HFFc6 (cell line): ENCODE measurements around the gene CPXM2. TPM values are rescaled to one million over a fixed set of nuclear protein-coding genes. Genes with fewer than 3 reads are reported as not detected.

Experiments used
- DNase-seq: peaks from one replicate; pipeline ENCODE4 v3.0.0-alpha.2; 2018
- H3K27ac Mint-ChIP-seq: 2 replicates; pipeline ENCODE4 v1.8.0; 2020; ENCODE audit warnings: mild to moderate bottlenecking, mixed read lengths
- H3K27me3 Mint-ChIP-seq: 2 replicates; pipeline ENCODE4 v1.8.0; 2021; ENCODE audit warnings: mild to moderate bottlenecking, moderate library complexity, mixed read lengths; ENCODE audit not compliant: insufficient read depth
- H3K36me3 Mint-ChIP-seq: 2 replicates; pipeline ENCODE4 v1.8.0; 2021; ENCODE audit warnings: low read depth, mixed read lengths
- H3K4me1 Mint-ChIP-seq: 2 replicates; pipeline ENCODE4 v1.8.0; 2020; ENCODE audit warnings: low read depth, mixed read lengths
- H3K4me3 Mint-ChIP-seq: 2 replicates; pipeline ENCODE4 v1.8.0; 2020; ENCODE audit warnings: mild to moderate bottlenecking, moderate library complexity, mixed read lengths
- H3K9me3 Mint-ChIP-seq: 2 replicates; pipeline ENCODE4 v1.8.0; 2020; ENCODE audit warnings: mild to moderate bottlenecking, mixed read lengths
- total RNA-seq, 6 experiments: library from RNA; stranded (reverse); fragmentation: NEBNext Ultra II Directional; extraction: Animal tissue kit (Norgen Biotek cat#: 25700); gene quantifications; 2 replicates in 1 of 6; 3 replicates in 5 of 6; pipeline ENCODE4 v1.2.3, GENCODE V29; 2021
- TF ChIP-seq, protein P1 (sequence below): fragments of 200-600 bp; sonication (generic); IDR thresholded peaks from 2 replicates; pipeline ENCODE4 v1.5.0; 2021; ENCODE audit warnings: antibody characterized with exemption, mild to moderate bottlenecking

CPXM2 gene
- total RNA-seq, 6 experiments from 2014 or later, result not detected

DNA sequence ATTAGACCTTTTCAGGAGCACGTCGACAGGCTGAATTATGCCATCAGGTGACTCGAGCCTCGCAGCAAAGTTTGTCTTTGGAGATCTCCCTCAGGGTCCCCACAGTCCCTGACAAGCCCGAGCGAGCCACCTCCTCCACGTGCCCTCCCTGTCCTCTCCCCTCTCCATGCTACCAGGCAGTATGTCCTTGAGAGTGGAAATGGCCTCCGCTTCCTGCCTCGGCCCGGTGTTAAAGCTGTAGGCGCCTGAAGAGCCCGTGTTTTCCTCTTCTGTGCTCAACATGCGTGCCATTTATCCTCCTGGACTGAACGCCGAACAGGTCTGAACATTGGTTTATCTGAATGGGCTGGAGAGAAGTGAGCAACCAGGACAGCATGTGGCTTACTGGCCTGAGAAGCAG is 142.9 kb downstream of the CPXM2 start:
- no peak overlapping the region for H3K27ac Mint-ChIP-seq
- H3K36me3 Mint-ChIP-seq, result peaks cover 8% of the 10 kb centered on the region; the same call in 1 of the 2 replicates
- H3K27me3 Mint-ChIP-seq, result peaks cover 4% of the 10 kb centered on the region; the same call in 1 of the 2 replicates
- DNase-seq, result no peak
- TF ChIP-seq, protein P1, sequence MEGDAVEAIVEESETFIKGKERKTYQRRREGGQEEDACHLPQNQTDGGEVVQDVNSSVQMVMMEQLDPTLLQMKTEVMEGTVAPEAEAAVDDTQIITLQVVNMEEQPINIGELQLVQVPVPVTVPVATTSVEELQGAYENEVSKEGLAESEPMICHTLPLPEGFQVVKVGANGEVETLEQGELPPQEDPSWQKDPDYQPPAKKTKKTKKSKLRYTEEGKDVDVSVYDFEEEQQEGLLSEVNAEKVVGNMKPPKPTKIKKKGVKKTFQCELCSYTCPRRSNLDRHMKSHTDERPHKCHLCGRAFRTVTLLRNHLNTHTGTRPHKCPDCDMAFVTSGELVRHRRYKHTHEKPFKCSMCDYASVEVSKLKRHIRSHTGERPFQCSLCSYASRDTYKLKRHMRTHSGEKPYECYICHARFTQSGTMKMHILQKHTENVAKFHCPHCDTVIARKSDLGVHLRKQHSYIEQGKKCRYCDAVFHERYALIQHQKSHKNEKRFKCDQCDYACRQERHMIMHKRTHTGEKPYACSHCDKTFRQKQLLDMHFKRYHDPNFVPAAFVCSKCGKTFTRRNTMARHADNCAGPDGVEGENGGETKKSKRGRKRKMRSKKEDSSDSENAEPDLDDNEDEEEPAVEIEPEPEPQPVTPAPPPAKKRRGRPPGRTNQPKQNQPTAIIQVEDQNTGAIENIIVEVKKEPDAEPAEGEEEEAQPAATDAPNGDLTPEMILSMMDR, result no peak
- H3K9me3 Mint-ChIP-seq, result peaks cover 27% of the 10 kb centered on the region
- no peak overlapping the region for H3K4me3 Mint-ChIP-seq
- H3K4me1 Mint-ChIP-seq, result peaks cover 5% of the 10 kb centered on the region; the same call in 1 of the 2 replicates

DNA sequence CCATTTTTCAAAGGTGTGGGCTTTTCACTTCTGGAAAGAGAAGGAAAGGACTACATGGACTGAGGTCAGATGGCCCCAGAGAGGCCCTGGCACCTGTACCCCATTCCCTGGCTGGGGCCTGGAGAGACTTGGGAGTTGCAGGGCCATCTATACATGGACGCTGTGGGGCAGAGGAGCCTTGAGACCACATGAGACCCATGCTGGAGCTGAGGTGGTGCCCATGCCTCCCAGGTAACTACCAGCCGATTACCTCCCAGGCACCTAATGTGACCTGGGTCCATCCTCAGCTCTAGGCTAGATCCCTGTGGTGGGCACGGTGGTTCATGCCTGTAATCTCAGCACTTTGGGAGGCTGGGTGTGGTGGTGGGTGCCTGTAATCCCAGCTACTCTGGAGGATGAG is 144.2 kb downstream of the CPXM2 start:
- Mint-ChIP-seq H3K27ac (no peak overlapping the region), H3K4me3 (no peak overlapping the region), H3K36me3 (peaks cover 8% of the 10 kb centered on the region; the same call in 1 of the 2 replicates), H3K4me1 (peaks cover 9% of the 10 kb centered on the region; the same call in 1 of the 2 replicates), H3K27me3 (peaks cover 2% of the 10 kb centered on the region), H3K9me3 (peaks cover 21% of the 10 kb centered on the region)
- TF ChIP-seq, protein P1, result no peak
- no peak for DNase-seq

DNA sequence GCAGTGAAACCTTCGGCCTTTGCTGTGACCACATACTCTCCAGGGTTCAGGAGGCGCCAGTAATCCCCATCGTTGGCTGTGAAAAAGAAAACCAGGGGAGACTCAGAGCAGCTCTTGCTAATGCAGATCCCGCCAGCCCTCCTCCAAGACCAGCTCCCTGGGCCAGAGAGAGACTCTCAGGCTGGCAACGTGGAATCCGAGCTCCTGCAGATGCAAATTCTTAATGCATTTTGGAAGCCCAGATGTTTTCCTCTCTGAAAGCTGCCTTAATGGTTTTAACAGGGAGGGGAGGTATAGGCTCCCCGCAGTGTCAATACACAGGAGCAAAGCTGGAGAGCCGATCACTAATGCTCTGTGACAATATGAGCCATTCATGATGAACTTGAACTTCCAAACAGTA is 144.7 kb downstream of the CPXM2 start:
- Mint-ChIP-seq H3K36me3 (peaks cover 8% of the 10 kb centered on the region; the same call in 1 of the 2 replicates), H3K9me3 (peaks cover 20% of the 10 kb centered on the region), H3K4me3 (no peak overlapping the region), H3K4me1 (peaks cover 9% of the 10 kb centered on the region; the same call in 1 of the 2 replicates), H3K27ac (no peak overlapping the region), H3K27me3 (no peaks in the 10 kb centered on the region; the same call in 1 of the 2 replicates)
- no peak for DNase-seq
- TF ChIP-seq, protein P1, result no peak

DNA sequence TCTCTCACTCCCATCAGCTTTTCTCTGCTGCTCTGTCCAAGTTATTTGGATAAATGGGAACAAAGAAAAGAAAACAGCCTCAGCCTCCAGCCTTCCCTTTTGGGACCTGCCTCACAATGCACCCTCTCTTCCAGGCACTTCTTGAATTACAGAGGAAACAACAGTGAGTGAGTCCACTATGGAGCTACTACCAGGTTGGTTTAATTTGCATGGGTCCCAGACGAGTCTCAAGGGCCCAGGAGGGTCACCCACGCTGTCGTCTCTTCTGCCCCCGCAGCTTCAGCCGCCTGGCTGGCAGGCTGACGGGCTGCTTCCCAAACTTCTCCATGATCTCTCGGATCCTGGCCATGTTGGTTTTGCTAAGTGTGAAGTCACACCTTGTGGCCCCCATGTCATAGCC is 145.1 kb downstream of the CPXM2 start:
- no peak for DNase-seq
- Mint-ChIP-seq H3K36me3 (peaks cover 8% of the 10 kb centered on the region; the same call in 1 of the 2 replicates), H3K4me1 (peaks cover 9% of the 10 kb centered on the region; the same call in 1 of the 2 replicates), H3K4me3 (no peak overlapping the region), H3K27me3 (no peaks in the 10 kb centered on the region; the same call in 1 of the 2 replicates), H3K27ac (no peak overlapping the region), H3K9me3 (peaks cover 15% of the 10 kb centered on the region)
- TF ChIP-seq, protein P1, result no peak

DNA sequence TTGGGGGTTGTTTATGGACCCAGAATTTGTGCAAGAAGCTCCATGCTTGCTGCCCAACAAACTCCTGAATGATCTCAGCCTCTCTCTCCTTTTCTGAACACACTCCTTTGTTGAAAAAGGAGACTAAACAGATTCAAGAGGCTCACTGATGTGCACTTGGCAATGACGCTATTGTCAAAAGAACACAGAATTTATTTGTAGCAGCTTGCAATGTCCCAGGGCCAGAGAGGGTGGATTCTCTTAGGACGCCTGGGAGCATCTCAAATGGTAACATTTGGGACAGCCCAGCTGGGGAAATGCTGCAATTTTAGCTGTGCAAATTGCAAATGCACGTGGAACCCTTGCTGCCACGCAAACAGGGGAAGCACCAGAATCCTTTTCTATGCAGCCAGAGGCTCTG is 145.5 kb downstream of the CPXM2 start:
- Mint-ChIP-seq H3K4me3 (no peak overlapping the region), H3K9me3 (peaks cover 12% of the 10 kb centered on the region; the same call in 1 of the 2 replicates), H3K27ac (no peak overlapping the region), H3K36me3 (peaks cover 8% of the 10 kb centered on the region; the same call in 1 of the 2 replicates), H3K4me1 (peaks cover 13% of the 10 kb centered on the region; the same call in 1 of the 2 replicates), H3K27me3 (no peaks in the 10 kb centered on the region; the same call in 1 of the 2 replicates)
- TF ChIP-seq, protein P1, result no peak
- no peak for DNase-seq

DNA sequence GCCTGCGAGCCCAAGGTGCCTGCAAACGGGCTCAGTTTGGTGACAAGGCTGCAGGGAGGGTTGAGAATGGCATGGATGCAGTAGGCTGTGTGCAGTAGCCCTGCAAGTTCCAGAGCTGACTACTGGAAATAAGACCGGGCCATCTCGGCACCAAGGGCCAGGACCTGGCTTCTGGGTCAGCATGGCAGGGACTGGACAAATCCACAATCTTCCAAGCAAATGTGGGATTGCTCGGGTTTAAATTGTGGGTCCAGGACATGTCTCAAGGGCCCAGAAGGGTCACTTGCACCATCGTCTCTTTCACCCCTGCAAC is 147.4 kb downstream of the CPXM2 start:
- peaks cover 14% of the 10 kb centered on the region; the same call in 1 of the 2 replicates for H3K4me1 Mint-ChIP-seq
- peaks cover 6% of the 10 kb centered on the region; the same call in 1 of the 2 replicates for H3K9me3 Mint-ChIP-seq
- no peak for DNase-seq
- H3K36me3 Mint-ChIP-seq, result no peaks in the 10 kb centered on the region
- no peak overlapping the region for H3K27ac Mint-ChIP-seq
- H3K4me3 Mint-ChIP-seq, result no peak overlapping the region
- H3K27me3 Mint-ChIP-seq, result peaks cover 4% of the 10 kb centered on the region
- TF ChIP-seq, protein P1, result no peak
